HepG2 (cell line): Measurements from ENCODE around the gene HEXIM1. TPM values are rescaled to one million over a fixed set of nuclear protein-coding genes. Genes with fewer than 3 reads are reported as not detected.

Source experiments
- ARID5B ChIP-seq: IDR thresholded peaks from 2 replicates; pipeline ENCODE4 v1.4.0; 2020; ENCODE audit warnings: mild to moderate bottlenecking, missing genetic modification reagents
- DZIP1 ChIP-seq: sonication (generic); formaldehyde crosslinking; IDR thresholded peaks from 2 replicates; pipeline ENCODE4 v1.5.0; 2020; ENCODE audit warnings: mild to moderate bottlenecking, missing genetic modification reagents
- ESRRA ChIP-seq: sonication (generic); formaldehyde crosslinking; IDR thresholded peaks from 2 replicates; pipeline ENCODE4 v1.5.1; 2020; ENCODE audit warnings: mild to moderate bottlenecking, low read depth, missing genetic modification reagents
- FOXA3 ChIP-seq: IDR thresholded peaks from 2 replicates; pipeline ENCODE4 v1.6.1; 2016; ENCODE audit warnings: missing genetic modification reagents, missing compliant biosample characterization
- FOXP4 ChIP-seq: sonication (generic); formaldehyde crosslinking; IDR thresholded peaks from 2 replicates; pipeline ENCODE4 v1.4.0; 2020; ENCODE audit warnings: missing genetic modification reagents
- JARID2 ChIP-seq: sonication (generic); formaldehyde crosslinking; IDR thresholded peaks from 2 replicates; pipeline ENCODE4 v1.8.1; 2023; ENCODE audit warnings: missing genetic modification reagents, inconsistent platforms; ENCODE audit not compliant: insufficient replicate concordance
- MTF1 ChIP-seq: sonication (generic); formaldehyde crosslinking; IDR thresholded peaks from 2 replicates; pipeline ENCODE4 v1.5.0; 2020; ENCODE audit warnings: missing genetic modification reagents
- NFATC3 ChIP-seq: sonication (generic); formaldehyde crosslinking; IDR thresholded peaks from 2 replicates; pipeline ENCODE4 v1.5.1; 2020; ENCODE audit warnings: mild to moderate bottlenecking, missing genetic modification reagents
- NFYB ChIP-seq: sonication (generic); formaldehyde crosslinking; IDR thresholded peaks from 2 replicates; pipeline ENCODE4 v1.4.0; 2020; ENCODE audit warnings: missing genetic modification reagents
- PTBP1 ChIP-seq: fragments of 200-400 bp; formaldehyde crosslinking; IDR thresholded peaks from 2 replicates; pipeline ENCODE4 v1.6.1; 2018; ENCODE audit warnings: low read length, low read depth; ENCODE audit not compliant: poor library complexity, severe bottlenecking
- SP1 ChIP-seq, 2 experiments: fragments of 450-650 bp in 1 of 2; sonication (generic) in 1 of 2; formaldehyde crosslinking in 1 of 2; IDR thresholded peaks; 2 replicates each; pipeline versions ENCODE4 v1.4.0 to v1.6.1; 2016 to 2020; ENCODE audit warnings: missing genetic modification reagents in 1 of 2
- SSRP1 ChIP-seq: IDR thresholded peaks from 2 replicates; pipeline ENCODE4 v1.6.1; 2016; ENCODE audit warnings: control low read depth
- SYNCRIP ChIP-seq: fragments of 200-400 bp; formaldehyde crosslinking; IDR thresholded peaks from 2 replicates; pipeline ENCODE4 v1.6.1; 2018; ENCODE audit warnings: mild to moderate bottlenecking, low read depth, low read length; ENCODE audit not compliant: insufficient read depth
- TCF12 ChIP-seq, 2 experiments: fragments of 450-650 bp in 1 of 2; sonication (generic) in 1 of 2; formaldehyde crosslinking in 1 of 2; IDR thresholded peaks; 2 replicates each; pipeline versions ENCODE4 v1.6.1 to v1.8.0; 2017 to 2022; ENCODE audit warnings: antibody characterized with exemption in 1 of 2, mild to moderate bottlenecking in 1 of 2, missing genetic modification reagents in 1 of 2, moderate library complexity in 1 of 2
- ZBTB38 ChIP-seq: sonication (generic); formaldehyde crosslinking; IDR thresholded peaks from 2 replicates; pipeline ENCODE4 v1.5.1; 2020; ENCODE audit warnings: mild to moderate bottlenecking, missing genetic modification reagents
- ZMAT3 ChIP-seq: sonication (generic); formaldehyde crosslinking; conservative IDR thresholded peaks from 2 replicates; pipeline ENCODE4 v1.7.0; 2021; ENCODE audit warnings: missing genetic modification reagents
- ZNF543 ChIP-seq: sonication (generic); formaldehyde crosslinking; IDR thresholded peaks from 2 replicates; pipeline ENCODE4 v1.4.0; 2020; ENCODE audit warnings: mild to moderate bottlenecking, missing genetic modification reagents
- ZNF580 ChIP-seq: IDR thresholded peaks from 2 replicates; pipeline ENCODE4 v1.6.1; 2016; ENCODE audit warnings: low read depth, borderline replicate concordance
- ZNF768 ChIP-seq: sonication (generic); formaldehyde crosslinking; IDR thresholded peaks from 2 replicates; pipeline ENCODE4 v1.4.0; 2020; ENCODE audit warnings: missing genetic modification reagents
- ZNF841 ChIP-seq: sonication (generic); formaldehyde crosslinking; IDR thresholded peaks from 2 replicates; pipeline ENCODE4 v1.8.1; 2023; ENCODE audit warnings: missing genetic modification reagents, borderline replicate concordance
- polyA plus RNA-seq, 8 experiments: library from polyadenylated mRNA; depleted of rRNA in 3 of 8; stranded (reverse) in 7 of 8; unstranded in 1 of 8; fragments of >200 nt; fragmentation: Illumina TruSeq in 4 of 8; extraction: Trizol in 4 of 8; gene quantifications; 2 replicates each; pipeline versions ENCODE4 v1.2.1 to v1.2.3, GENCODE V29; 2011 to 2016; ENCODE audit warnings: low read depth in 4 of 8, missing spikeins in 1 of 8, mixed read lengths in 1 of 8; ENCODE audit not compliant: insufficient read depth in 1 of 8
- total RNA-seq, 5 experiments: library from RNA; depleted of rRNA; stranded (reverse); fragments of >200 nt; fragmentation: Illumina TruSeq; extraction: Trizol; gene quantifications; 2 replicates each; pipeline ENCODE4 v1.2.3, GENCODE V29; 2016; ENCODE audit warnings: low read depth in 1 of 5

Gene HEXIM1
- total and polyA plus RNA-seq, 2 of the 13 experiments (the other 11 are each of a cell fraction or from before 2014, with no cell fraction given) = 10.5 to 16.6 TPM

GRCh38 chr17:45148183-45149036 is at the start of gene HEXIM1 (continued):
- TF ChIP-seq ZNF768 (peak; percentile 77; the same call in 1 of the 2 replicates), FOXP4 (CRISPR knock-in tag) (peak; percentile 73), NFATC3 (CRISPR knock-in tag) (no peak), PTBP1 (peak; percentile 97), SYNCRIP (no peak), TCF12 (IDR thresholded peaks at IDR 0.05) (no peak), TCF12 (CRISPR knock-in tag; IDR thresholded peaks at IDR 0.05) (peak; percentile 94), JARID2 (CRISPR knock-in tag) (peak; percentile 20), ARID5B (CRISPR knock-in tag) (peak; percentile 78), ZBTB38 (CRISPR knock-in tag) (peak; percentile 86), DZIP1 (CRISPR knock-in tag) (peak; percentile 86; the same call in 1 of the 2 replicates), ZNF580 (CRISPR knock-in tag) (peak; percentile 98), FOXA3 (CRISPR knock-in tag) (no peak; the same call in 1 of the 2 replicates), NFYB (CRISPR knock-in tag) (peak; percentile 87), SSRP1 (CRISPR knock-in tag) (no peak; the same call in 1 of the 2 replicates), ZMAT3 (CRISPR knock-in tag) (peak; percentile 62), MTF1 (CRISPR knock-in tag) (no peak), ZNF841 (CRISPR knock-in tag) (0 out of 2 replicates have a peak, but pooled peaks have one; percentile 60), SP1 (IDR thresholded peaks at IDR 0.05) (peak; percentile 51; the same call in 1 of the 2 replicates), SP1 (CRISPR knock-in tag; IDR thresholded peaks at IDR 0.05) (peak; percentile 80; the same call in 1 of the 2 replicates), ZNF543 (CRISPR knock-in tag) (peak; percentile 42; the same call in 1 of the 2 replicates), ESRRA (CRISPR knock-in tag) (peak; percentile 49; the same call in 1 of the 2 replicates)
